Left forelimb (tissue), 1 donor: ENCODE results near the gene DNAAF5.
"Not testable (repeated sequence)": the region's sequence is repeated elsewhere in the genome, so short reads cannot be mapped to it uniquely, and the experiment has no call there.

Source experiments
- DNase-seq: peaks from one replicate; pipeline ENCODE4 v3.0.0-alpha.2; 2018; ENCODE audit warnings: low spot score

The DNAAF5 gene

GRCh38 chr7:730501-731439 lies 4.3 kb downstream of the DNAAF5 start:
- peak; percentile 55 for DNase-seq

- DNase-seq = peak; percentile 30
These were observed 5.1 kb downstream of the DNAAF5 start for GRCh38 chr7:731440-732085.

GRCh38 chr7:732094-732541 lies 5.6 kb downstream of the DNAAF5 start:
- DNase-seq = no peak

GRCh38 chr7:732556-732955 lies 6.1 kb downstream of the DNAAF5 start:
- no peak for DNase-seq

- DNase-seq = no peak
These were observed 7.7 kb downstream of the DNAAF5 start for GRCh38 chr7:734214-734613.

- no peak for DNase-seq
These were observed 8.3 kb downstream of the DNAAF5 start for GRCh38 chr7:734808-735207.

GRCh38 chr7:738241-738640 lies 11.7 kb downstream of the DNAAF5 start:
- no peak for DNase-seq

GRCh38 chr7:738723-739454 lies 12.4 kb downstream of the DNAAF5 start:
- DNase-seq = no peak

GRCh38 chr7:739455-739982 lies 13.0 kb downstream of the DNAAF5 start:
- DNase-seq = peak; percentile 62

- DNase-seq = peak; percentile 59
These were observed 13.8 kb downstream of the DNAAF5 start for GRCh38 chr7:739983-740942.

- DNase-seq = peak; percentile 57
These were observed 14.7 kb downstream of the DNAAF5 start for GRCh38 chr7:741191-741671.

GRCh38 chr7:741850-742249 lies 15.4 kb downstream of the DNAAF5 start:
- peak; percentile 38 for DNase-seq

GRCh38 chr7:742791-743190 lies 16.3 kb downstream of the DNAAF5 start:
- DNase-seq = peak; percentile 26

- DNase-seq = peak; percentile 31
These were observed 17.0 kb downstream of the DNAAF5 start for GRCh38 chr7:743341-744127.

- DNase-seq = not testable (repeated sequence)
These were observed 17.6 kb downstream of the DNAAF5 start for GRCh38 chr7:744128-744520.

- DNase-seq = peak; percentile 49
These were observed 18.4 kb downstream of the DNAAF5 start for GRCh38 chr7:744854-745430.

- DNase-seq = peak; percentile 30
These were observed 19.1 kb downstream of the DNAAF5 start for GRCh38 chr7:745431-746154.

GRCh38 chr7:746155-747061 lies 19.9 kb downstream of the DNAAF5 start:
- DNase-seq = peak; percentile 55
